Hepatocyte (in vitro differentiated cells): ENCODE measurements around the gene ZNF234. TPM values are rescaled to one million over a fixed set of nuclear protein-coding genes. Genes with fewer than 3 reads are reported as not detected.
"Not testable (repeated sequence)": the region's sequence is repeated elsewhere in the genome, so short reads cannot be mapped to it uniquely, and the experiment has no call there.

Experiments
- DNase-seq: peaks from one replicate; pipeline ENCODE4 v3.0.0-alpha.2; 2016; ENCODE audit warnings: low spot score
- H2AFZ ChIP-seq: fragments of 200-600 bp; sonication (generic); 2 replicates; pipeline ENCODE4 v1.6.0; 2016; ENCODE audit warnings: antibody characterized with exemption, mild to moderate bottlenecking
- H3K27ac ChIP-seq: fragments of 200-600 bp; sonication (generic); 2 replicates; pipeline ENCODE4 v1.5.1; 2016; ENCODE audit warnings: mild to moderate bottlenecking
- H3K27me3 ChIP-seq: fragments of 200-600 bp; sonication (generic); 2 replicates; pipeline ENCODE4 v1.6.1; 2016
- H3K36me3 ChIP-seq: fragments of 200-600 bp; sonication (generic); replicated peaks from 2 replicates; pipeline ENCODE4 v1.5.1; 2016; ENCODE audit warnings: low read depth; ENCODE audit not compliant: insufficient read depth
- H3K4me1 ChIP-seq: fragments of 200-600 bp; sonication (generic); 2 replicates; pipeline ENCODE4 v1.5.1; 2016; ENCODE audit warnings: mild to moderate bottlenecking, moderate library complexity; ENCODE audit not compliant: insufficient read depth
- H3K4me2 ChIP-seq: fragments of 200-600 bp; sonication (generic); 2 replicates; pipeline ENCODE4 v1.6.0; 2016
- H3K4me3 ChIP-seq: fragments of 200-600 bp; sonication (generic); 2 replicates; pipeline ENCODE4 v1.5.1; 2016; ENCODE audit warnings: mild to moderate bottlenecking
- H3K79me2 ChIP-seq: fragments of 200-600 bp; sonication (generic); 2 replicates; pipeline ENCODE4 v1.6.0; 2017; ENCODE audit warnings: mild to moderate bottlenecking
- H3K9me2 ChIP-seq: fragments of 200-600 bp; sonication (generic); replicated peaks from 2 replicates; pipeline ENCODE4 v1.6.0; 2017; ENCODE audit warnings: mild to moderate bottlenecking; ENCODE audit not compliant: insufficient read depth
- H3K9me3 ChIP-seq: fragments of 200-600 bp; sonication (generic); 2 replicates; pipeline ENCODE4 v1.5.1; 2016; ENCODE audit warnings: low read depth, mild to moderate bottlenecking
- H4K20me1 ChIP-seq: fragments of 200-600 bp; sonication (generic); 2 replicates; pipeline ENCODE4 v1.6.0; 2016; ENCODE audit warnings: mild to moderate bottlenecking; ENCODE audit not compliant: insufficient read depth, poor library complexity, severe bottlenecking
- CTCF ChIP-seq: fragments of 200-600 bp; sonication (generic); IDR thresholded peaks from 2 replicates; pipeline ENCODE4 v1.5.1; 2016; ENCODE audit warnings: antibody characterized with exemption, mild to moderate bottlenecking; ENCODE audit not compliant: poor library complexity
- EZH2 ChIP-seq: fragments of 200-600 bp; sonication (generic); IDR thresholded peaks from 2 replicates; pipeline ENCODE4 v1.6.1; 2016; ENCODE audit warnings: antibody characterized with exemption, mild to moderate bottlenecking, borderline replicate concordance
- EZH2phosphoT487 ChIP-seq: fragments of 200-600 bp; sonication (generic); IDR thresholded peaks from one replicate; pipeline ENCODE4 v1.6.1; 2018; ENCODE audit warnings: antibody characterized with exemption, mild to moderate bottlenecking, low read depth, moderate library complexity; ENCODE audit not compliant: unreplicated experiment, severe bottlenecking
- WGBS: methylation state at CpG from one replicate; pipeline ENCODE4 v1.1.6; 2016; ENCODE audit warnings: low lambda C conversion rate; ENCODE audit errors: missing lambda C conversion rate; 5-methylcytosine and 5-hydroxymethylcytosine counted together
- polyA plus RNA-seq: library from polyadenylated mRNA; unstranded; fragments of >200 nt; fragmentation: Nextera tagmentation; extraction: Ambion mirVana; gene quantifications from 2 replicates; pipeline ENCODE4 v1.2.1, GENCODE V29; 2016
- total RNA-seq: library from RNA; depleted of rRNA; stranded (reverse); fragments of >200 nt; gene quantifications from 2 replicates; pipeline ENCODE4 v1.2.3, GENCODE V29; 2014

Gene ZNF234
- total and polyA plus RNA-seq, 2 experiments from 2014 or later = 6.7 to 8.6 TPM

- Histone ChIP-seq H3K79me2 (no peaks in the 10 kb centered on the region), H2AFZ (no peak overlapping the region), H3K36me3 (no peaks in the 10 kb centered on the region), H3K4me2 (no peak overlapping the region), H3K4me3 (no peak overlapping the region), H4K20me1 (no peaks in the 10 kb centered on the region), H3K27me3 (no peaks in the 10 kb centered on the region), H3K4me1 (no peaks in the 10 kb centered on the region), H3K27ac (no peak overlapping the region), H3K9me2 (no peaks in the 10 kb centered on the region), H3K9me3 (no peaks in the 10 kb centered on the region)
- WGBS = 90% methylated on average over 5 of the region's 5 CpGs
- no peak for DNase-seq
- TF ChIP-seq CTCF = no peak
- TF ChIP-seq EZH2phosphoT487 = no peak
- no peak for TF ChIP-seq EZH2
Measured at GRCh38 chr19:44192127-44192526, 50.8 kb downstream of the ZNF234 start.

GRCh38 chr19:44196772-44197171 lies 55.4 kb downstream of the ZNF234 start:
- Histone ChIP-seq H3K9me3 (no peaks in the 10 kb centered on the region), H3K79me2 (no peaks in the 10 kb centered on the region), H3K4me3 (no peak overlapping the region), H3K27me3 (no peaks in the 10 kb centered on the region), H3K4me1 (no peaks in the 10 kb centered on the region), H4K20me1 (no peaks in the 10 kb centered on the region), H3K36me3 (no peaks in the 10 kb centered on the region), H3K4me2 (no peak overlapping the region), H3K27ac (no peak overlapping the region), H2AFZ (no peak overlapping the region), H3K9me2 (no peaks in the 10 kb centered on the region)
- TF ChIP-seq EZH2 = no peak
- no peak for TF ChIP-seq CTCF
- TF ChIP-seq EZH2phosphoT487 = no peak
- DNase-seq = no peak

- Histone ChIP-seq H3K27ac (no peak overlapping the region), H3K4me2 (no peak overlapping the region), H3K36me3 (no peaks in the 10 kb centered on the region), H3K79me2 (no peaks in the 10 kb centered on the region), H3K9me2 (no peaks in the 10 kb centered on the region), H3K27me3 (no peaks in the 10 kb centered on the region), H2AFZ (no peak overlapping the region), H3K9me3 (no peaks in the 10 kb centered on the region), H3K4me1 (no peaks in the 10 kb centered on the region), H3K4me3 (no peak overlapping the region), H4K20me1 (no peaks in the 10 kb centered on the region)
- no peak for TF ChIP-seq EZH2
- TF ChIP-seq CTCF = no peak
- no peak for DNase-seq
- WGBS = 88% methylated on average over 1 of the region's 1 CpG
Measured at GRCh38 chr19:44202470-44202869, 61.1 kb downstream of the ZNF234 start.

GRCh38 chr19:44202974-44203373 lies 61.6 kb downstream of the ZNF234 start:
- H4K20me1 ChIP-seq = no peaks in the 10 kb centered on the region
- no peaks in the 10 kb centered on the region for H3K9me3 ChIP-seq
- H2AFZ ChIP-seq = no peak overlapping the region
- DNase-seq = no peak
- H3K36me3 ChIP-seq = no peaks in the 10 kb centered on the region
- no peaks in the 10 kb centered on the region for H3K27me3 ChIP-seq
- H3K27ac ChIP-seq = no peak overlapping the region
- H3K79me2 ChIP-seq = peaks cover 1% of the 10 kb centered on the region
- H3K9me2 ChIP-seq = no peaks in the 10 kb centered on the region
- WGBS = 93% methylated on average over 2 of the region's 2 CpGs
- H3K4me3 ChIP-seq = no peak overlapping the region
- H3K4me2 ChIP-seq = no peak overlapping the region
- peaks cover under 1% of the 10 kb centered on the region for H3K4me1 ChIP-seq
- TF ChIP-seq EZH2 = no peak

- H3K27me3 ChIP-seq, H3K4me3 ChIP-seq, H3K36me3 ChIP-seq, H3K4me2 ChIP-seq, H3K79me2 ChIP-seq, H3K9me2 ChIP-seq, H3K4me1 ChIP-seq, H3K9me3 ChIP-seq, DNase-seq, H4K20me1 ChIP-seq, H2AFZ ChIP-seq, H3K27ac ChIP-seq: not testable (repeated sequence)
- WGBS = 97% methylated on average over 18 of the region's 31 CpGs
Measured at GRCh38 chr19:44203877-44204276, 62.5 kb downstream of the ZNF234 start.
